Neural cell (in vitro differentiated cells): Measurements from ENCODE around the gene RDM1. TPM values are rescaled to one million over a fixed set of nuclear protein-coding genes. Genes with fewer than 3 reads are reported as not detected.

Experiments
- H2AFZ ChIP-seq: fragments of 200-600, 300-800 bp; sonication (generic), shearing (Covaris generic); 2 replicates; pipeline ENCODE4 v1.6.0; 2014; ENCODE audit warnings: low read depth, mild to moderate bottlenecking, antibody characterized with exemption, low read length, moderate library complexity
- H3F3A ChIP-seq: fragments of 200-600 bp; shearing (Covaris generic); 2 replicates; pipeline ENCODE4 v1.6.1; 2016; ENCODE audit warnings: mild to moderate bottlenecking, moderate library complexity, mixed read lengths, antibody characterized with exemption, low read length; ENCODE audit not compliant: insufficient read depth, poor library complexity, severe bottlenecking
- H3K27ac ChIP-seq: fragments of 200-600, 300-800 bp; sonication (generic), shearing (Covaris generic); 2 replicates; pipeline ENCODE4 v1.5.1; 2014; ENCODE audit warnings: mild to moderate bottlenecking, low read length, moderate library complexity
- H3K27me3 ChIP-seq: fragments of 300-800, 200-600 bp; sonication (generic), shearing (Covaris generic); 2 replicates; pipeline ENCODE4 v1.6.0; 2014; ENCODE audit warnings: mild to moderate bottlenecking, low read depth, low read length, moderate library complexity; ENCODE audit not compliant: insufficient read depth
- H3K36me3 ChIP-seq: fragments of 300-800, 200-600 bp; sonication (generic), shearing (Covaris generic); 2 replicates; pipeline ENCODE4 v1.5.1; 2014; ENCODE audit warnings: mild to moderate bottlenecking, antibody characterized with exemption, low read length, moderate library complexity; ENCODE audit not compliant: insufficient read depth
- H3K4me2 ChIP-seq: fragments of 300-800, 200-600 bp; sonication (generic), shearing (Covaris generic); 2 replicates; pipeline ENCODE4 v1.6.0; 2014; ENCODE audit warnings: mild to moderate bottlenecking, low read length
- H3K4me3 ChIP-seq: fragments of 300-800, 200-600 bp; sonication (generic), shearing (Covaris generic); 2 replicates; pipeline ENCODE4 v1.5.1; 2014; ENCODE audit warnings: mild to moderate bottlenecking, low read length, moderate library complexity
- H3K79me2 ChIP-seq: fragments of 200-600 bp; shearing (Covaris generic); replicated peaks from 2 replicates; pipeline ENCODE4 v1.6.0; 2014; ENCODE audit warnings: mild to moderate bottlenecking, low read length, moderate library complexity; ENCODE audit not compliant: insufficient read depth
- H3K9ac ChIP-seq: fragments of 300-800, 200-600 bp; sonication (generic), shearing (Covaris generic); 2 replicates; pipeline ENCODE4 v1.6.1; 2016; ENCODE audit warnings: mild to moderate bottlenecking, low read length, mixed read lengths
- H3K9me2 ChIP-seq: fragments of 200-600 bp; shearing (Covaris generic); 2 replicates; pipeline ENCODE4 v1.6.1; 2016; ENCODE audit warnings: mild to moderate bottlenecking, low read length, mixed read lengths; ENCODE audit not compliant: insufficient read depth
- H3K9me3 ChIP-seq: fragments of 200-600, 300-800 bp; sonication (generic), shearing (Covaris generic); 2 replicates; pipeline ENCODE4 v1.6.1; 2016; ENCODE audit warnings: mild to moderate bottlenecking, mixed run types, low read length, moderate library complexity, mixed read lengths
- H4K20me1 ChIP-seq: fragments of 200-600 bp; shearing (Covaris generic); 2 replicates; pipeline ENCODE4 v1.6.1; 2016; ENCODE audit warnings: mild to moderate bottlenecking, mixed run types; ENCODE audit not compliant: insufficient read depth
- EP300 ChIP-seq: fragments of 450-650 bp; conservative IDR thresholded peaks from 2 replicates; pipeline ENCODE4 v1.6.1; 2014; ENCODE audit warnings: antibody characterized with exemption, mild to moderate bottlenecking, moderate library complexity; ENCODE audit not compliant: poor library complexity, severe bottlenecking
- EZH2 ChIP-seq: fragments of 200-600, 300-800 bp; shearing (Covaris generic), sonication (generic); IDR thresholded peaks from 2 replicates; pipeline ENCODE4 v1.6.1; 2014; ENCODE audit warnings: antibody characterized with exemption, low read length, borderline replicate concordance, mild to moderate bottlenecking; ENCODE audit not compliant: insufficient read depth, poor library complexity, severe bottlenecking
- MXI1 ChIP-seq: fragments of 450-650 bp; conservative IDR thresholded peaks from 2 replicates; pipeline ENCODE4 v1.6.1; 2014; ENCODE audit warnings: antibody characterized with exemption, mild to moderate bottlenecking; ENCODE audit not compliant: poor library complexity, severe bottlenecking
- POLR2AphosphoS5 ChIP-seq: IDR thresholded peaks from 2 replicates; pipeline ENCODE4 v1.6.1; 2012
- RAD21 ChIP-seq: fragments of 450-650 bp; conservative IDR thresholded peaks from 2 replicates; pipeline ENCODE4 v1.6.1; 2014; ENCODE audit warnings: antibody characterized with exemption, mild to moderate bottlenecking, moderate library complexity
- SMC3 ChIP-seq: fragments of 450-650 bp; conservative IDR thresholded peaks from 2 replicates; pipeline ENCODE4 v1.6.1; 2014; ENCODE audit warnings: antibody characterized with exemption, mild to moderate bottlenecking, moderate library complexity; ENCODE audit not compliant: poor library complexity
- TAF1 ChIP-seq: IDR thresholded peaks from 2 replicates; pipeline ENCODE4 v1.6.1; 2012; ENCODE audit warnings: low read depth
- polyA plus RNA-seq: library from polyadenylated mRNA; depleted of rRNA; stranded (reverse); fragments of >200 nt; gene quantifications from 2 replicates; pipeline ENCODE4 v1.2.3, GENCODE V29; 2014
- TF ChIP-seq, protein P1 (sequence below): fragments of 450-650 bp; IDR thresholded peaks from 2 replicates; pipeline ENCODE4 v1.5.1; 2014; ENCODE audit warnings: antibody characterized with exemption, mild to moderate bottlenecking, moderate library complexity; ENCODE audit not compliant: poor library complexity, severe bottlenecking
- TF ChIP-seq, protein P2 (sequence below): IDR thresholded peaks from 2 replicates; pipeline ENCODE4 v1.6.1; 2012; ENCODE audit warnings: borderline replicate concordance

RDM1 gene
- polyA plus RNA-seq, 1 donor from 2014 or later, result not detected

GRCh38 chr17:35895636-35896587 is 34.7 kb downstream of the RDM1 start:
- Histone ChIP-seq H3K9ac (no peak overlapping the region), H4K20me1 (no peaks in the 10 kb centered on the region), H3K79me2 (no peaks in the 10 kb centered on the region), H3K4me2 (no peak overlapping the region), H3K36me3 (no peaks in the 10 kb centered on the region), H3F3A (no peaks in the 10 kb centered on the region), H3K27me3 (no peaks in the 10 kb centered on the region), H2AFZ (no peak overlapping the region), H3K27ac (no peak overlapping the region), H3K4me3 (no peak overlapping the region), H3K9me2 (no peaks in the 10 kb centered on the region), H3K9me3 (no peaks in the 10 kb centered on the region)
- no peak for TF ChIP-seq MXI1
- no peak for TF ChIP-seq SMC3
- no peak for TF ChIP-seq EZH2
- TF ChIP-seq POLR2AphosphoS5, result no peak
- TF ChIP-seq, protein P1, sequence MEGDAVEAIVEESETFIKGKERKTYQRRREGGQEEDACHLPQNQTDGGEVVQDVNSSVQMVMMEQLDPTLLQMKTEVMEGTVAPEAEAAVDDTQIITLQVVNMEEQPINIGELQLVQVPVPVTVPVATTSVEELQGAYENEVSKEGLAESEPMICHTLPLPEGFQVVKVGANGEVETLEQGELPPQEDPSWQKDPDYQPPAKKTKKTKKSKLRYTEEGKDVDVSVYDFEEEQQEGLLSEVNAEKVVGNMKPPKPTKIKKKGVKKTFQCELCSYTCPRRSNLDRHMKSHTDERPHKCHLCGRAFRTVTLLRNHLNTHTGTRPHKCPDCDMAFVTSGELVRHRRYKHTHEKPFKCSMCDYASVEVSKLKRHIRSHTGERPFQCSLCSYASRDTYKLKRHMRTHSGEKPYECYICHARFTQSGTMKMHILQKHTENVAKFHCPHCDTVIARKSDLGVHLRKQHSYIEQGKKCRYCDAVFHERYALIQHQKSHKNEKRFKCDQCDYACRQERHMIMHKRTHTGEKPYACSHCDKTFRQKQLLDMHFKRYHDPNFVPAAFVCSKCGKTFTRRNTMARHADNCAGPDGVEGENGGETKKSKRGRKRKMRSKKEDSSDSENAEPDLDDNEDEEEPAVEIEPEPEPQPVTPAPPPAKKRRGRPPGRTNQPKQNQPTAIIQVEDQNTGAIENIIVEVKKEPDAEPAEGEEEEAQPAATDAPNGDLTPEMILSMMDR, result no peak
- no peak for TF ChIP-seq TAF1
- TF ChIP-seq, protein P2, sequence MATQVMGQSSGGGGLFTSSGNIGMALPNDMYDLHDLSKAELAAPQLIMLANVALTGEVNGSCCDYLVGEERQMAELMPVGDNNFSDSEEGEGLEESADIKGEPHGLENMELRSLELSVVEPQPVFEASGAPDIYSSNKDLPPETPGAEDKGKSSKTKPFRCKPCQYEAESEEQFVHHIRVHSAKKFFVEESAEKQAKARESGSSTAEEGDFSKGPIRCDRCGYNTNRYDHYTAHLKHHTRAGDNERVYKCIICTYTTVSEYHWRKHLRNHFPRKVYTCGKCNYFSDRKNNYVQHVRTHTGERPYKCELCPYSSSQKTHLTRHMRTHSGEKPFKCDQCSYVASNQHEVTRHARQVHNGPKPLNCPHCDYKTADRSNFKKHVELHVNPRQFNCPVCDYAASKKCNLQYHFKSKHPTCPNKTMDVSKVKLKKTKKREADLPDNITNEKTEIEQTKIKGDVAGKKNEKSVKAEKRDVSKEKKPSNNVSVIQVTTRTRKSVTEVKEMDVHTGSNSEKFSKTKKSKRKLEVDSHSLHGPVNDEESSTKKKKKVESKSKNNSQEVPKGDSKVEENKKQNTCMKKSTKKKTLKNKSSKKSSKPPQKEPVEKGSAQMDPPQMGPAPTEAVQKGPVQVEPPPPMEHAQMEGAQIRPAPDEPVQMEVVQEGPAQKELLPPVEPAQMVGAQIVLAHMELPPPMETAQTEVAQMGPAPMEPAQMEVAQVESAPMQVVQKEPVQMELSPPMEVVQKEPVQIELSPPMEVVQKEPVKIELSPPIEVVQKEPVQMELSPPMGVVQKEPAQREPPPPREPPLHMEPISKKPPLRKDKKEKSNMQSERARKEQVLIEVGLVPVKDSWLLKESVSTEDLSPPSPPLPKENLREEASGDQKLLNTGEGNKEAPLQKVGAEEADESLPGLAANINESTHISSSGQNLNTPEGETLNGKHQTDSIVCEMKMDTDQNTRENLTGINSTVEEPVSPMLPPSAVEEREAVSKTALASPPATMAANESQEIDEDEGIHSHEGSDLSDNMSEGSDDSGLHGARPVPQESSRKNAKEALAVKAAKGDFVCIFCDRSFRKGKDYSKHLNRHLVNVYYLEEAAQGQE, result no peak
- no peak for TF ChIP-seq RAD21
- TF ChIP-seq EP300, result no peak

GRCh38 chr17:35894206-35894605 is 36.4 kb downstream of the RDM1 start:
- Histone ChIP-seq H3K79me2 (no peaks in the 10 kb centered on the region), H3K36me3 (no peaks in the 10 kb centered on the region), H4K20me1 (no peaks in the 10 kb centered on the region), H3K27me3 (no peaks in the 10 kb centered on the region), H3K9me3 (no peaks in the 10 kb centered on the region), H3K4me2 (no peak overlapping the region), H3K4me3 (no peak overlapping the region), H3F3A (no peaks in the 10 kb centered on the region), H2AFZ (no peak overlapping the region), H3K9ac (no peak overlapping the region), H3K9me2 (no peaks in the 10 kb centered on the region), H3K27ac (no peak overlapping the region)
- TF ChIP-seq, protein P2, result no peak
- TF ChIP-seq SMC3 (no peak), EP300 (no peak), RAD21 (no peak), TAF1 (no peak), EZH2 (no peak), POLR2AphosphoS5 (no peak), MXI1 (no peak)
- TF ChIP-seq, protein P1, result no peak
